CD4-positive, CD25-positive, alpha-beta regulatory T cell (primary cell): ENCODE measurements around the gene TRIM67. TPM values are rescaled to one million over a fixed set of nuclear protein-coding genes. Genes with fewer than 3 reads are reported as not detected.

Experiments
- ATAC-seq, 2 donors: fragments of 150-1000 bp; cut with Tn5 transposase; one replicate each; pipeline ENCODE4 v1.10.0; 2021; ENCODE audit warnings: low read depth in 2 of 2, moderate number of reproducible peaks in 2 of 2, moderate library complexity in 1 of 2
- DNase-seq, 3 donors: peaks; one replicate each; pipeline versions ENCODE4 v3.0.0 to v3.0.0-alpha.2; 2012 to 2022; ENCODE audit warnings: mixed read lengths in 1 of 3
- H3K27ac ChIP-seq: one replicate; pipeline ENCODE4 v1.7.0; 2013; ENCODE audit warnings: mild to moderate bottlenecking, low read length; ENCODE audit not compliant: insufficient read depth, poor library complexity, severe bottlenecking
- H3K27me3 ChIP-seq: one replicate; pipeline ENCODE4 v1.7.0; 2013; ENCODE audit warnings: low read length; ENCODE audit not compliant: control insufficient read depth, insufficient read depth
- H3K36me3 ChIP-seq: one replicate; pipeline ENCODE4 v1.7.0; 2013; ENCODE audit warnings: mild to moderate bottlenecking, low read length, moderate library complexity; ENCODE audit not compliant: control insufficient read depth, insufficient read depth
- H3K4me1 ChIP-seq: 2 replicates; pipeline ENCODE4 v1.7.0; 2013; ENCODE audit warnings: mild to moderate bottlenecking, low read length; ENCODE audit not compliant: insufficient read depth, control insufficient read depth, poor library complexity, severe bottlenecking
- H3K4me3 ChIP-seq: one replicate; pipeline ENCODE4 v1.7.0; 2013; ENCODE audit warnings: low read depth, mild to moderate bottlenecking, low read length, moderate library complexity
- H3K9me3 ChIP-seq, 2 experiments: 1 replicate in 1 of 2; 2 replicates in 1 of 2; pipeline ENCODE4 v1.7.0; 2013; ENCODE audit warnings: low read length in 2 of 2, mild to moderate bottlenecking in 1 of 2, moderate library complexity in 1 of 2; ENCODE audit not compliant: control insufficient read depth in 2 of 2
- H3K27ac Mint-ChIP-seq, 3 donors: one replicate each; pipeline ENCODE4 v1.8.0; 2020 to 2022; ENCODE audit warnings: mild to moderate bottlenecking in 3 of 3, mixed read lengths in 3 of 3, moderate library complexity in 2 of 3
- H3K27me3 Mint-ChIP-seq: one replicate; pipeline ENCODE4 v1.8.0; 2022; ENCODE audit warnings: mild to moderate bottlenecking, mixed read lengths
- H3K36me3 Mint-ChIP-seq: one replicate; pipeline ENCODE4 v1.8.0; 2020; ENCODE audit warnings: mixed read lengths
- H3K4me1 Mint-ChIP-seq, 4 donors: one replicate each; pipeline ENCODE4 v1.8.0; 2020 to 2022; ENCODE audit warnings: mixed read lengths in 4 of 4, mild to moderate bottlenecking in 1 of 4
- H3K4me3 Mint-ChIP-seq, 4 donors: one replicate each; pipeline ENCODE4 v1.8.0; 2020 to 2022; ENCODE audit warnings: mild to moderate bottlenecking in 4 of 4, mixed read lengths in 4 of 4, moderate library complexity in 3 of 4
- H3K9me3 Mint-ChIP-seq, 7 donors: one replicate each; pipeline ENCODE4 v1.8.0; 2020 to 2022; ENCODE audit warnings: mixed read lengths in 7 of 7, mild to moderate bottlenecking in 3 of 7, moderate library complexity in 2 of 7
- polyA plus RNA-seq, 4 donors: library from polyadenylated mRNA; unstranded; fragments of 300-500 nt; fragmentation: Illumina TruSeq; gene quantifications; one replicate each; pipeline ENCODE4 v1.2.3, GENCODE V29; 2021
- total RNA-seq: library from RNA; stranded (reverse); gene quantifications from one replicate; pipeline ENCODE4 v1.2.3, GENCODE V29; 2022

Gene TRIM67
- total and polyA plus RNA-seq, 5 donors from 2014 or later: not detected

GRCh38 chr1:231233735-231234417, 72.0 kb downstream of the TRIM67 start:
- H3K4me3 ChIP-seq: no peak overlapping the region
- H3K4me3 Mint-ChIP-seq: no peak overlapping the region
- no peaks in the 10 kb centered on the region for H3K27me3 Mint-ChIP-seq
- H3K4me1 Mint-ChIP-seq: peaks cover 22 to 77% (median 50%) of the 10 kb centered on the region in 4 donors
- peaks cover 15% of the 10 kb centered on the region for H3K4me1 ChIP-seq
- H3K27ac ChIP-seq: no peak overlapping the region
- H3K36me3 Mint-ChIP-seq: peaks cover 50% of the 10 kb centered on the region
- no peaks in the 10 kb centered on the region for H3K27me3 ChIP-seq
- DNase-seq: no peak
- no peak for ATAC-seq
- H3K9me3 ChIP-seq: no peaks in the 10 kb centered on the region
- no peak overlapping the region for H3K27ac Mint-ChIP-seq
- H3K9me3 Mint-ChIP-seq: no peaks in the 10 kb centered on the region
- peaks cover 56% of the 10 kb centered on the region for H3K36me3 ChIP-seq

GRCh38 chr1:231234506-231234905, 72.6 kb downstream of the TRIM67 start:
- ATAC-seq (no peak), DNase-seq (no peak)
- Histone ChIP-seq H3K4me3 (no peak overlapping the region), H3K27ac (no peak overlapping the region), H3K9me3 (no peaks in the 10 kb centered on the region), H3K4me1 (peaks cover 22% of the 10 kb centered on the region), H3K36me3 (peaks cover 54% of the 10 kb centered on the region), H3K27me3 (no peaks in the 10 kb centered on the region)
- H3K9me3 Mint-ChIP-seq: no peaks in the 10 kb centered on the region
- peaks cover 53% of the 10 kb centered on the region for H3K36me3 Mint-ChIP-seq
- H3K4me3 Mint-ChIP-seq: peak overlapping the region in 1 of 4 donors; percentile 8
- H3K27me3 Mint-ChIP-seq: no peaks in the 10 kb centered on the region
- H3K27ac Mint-ChIP-seq: peak overlapping the region in 2 of 3 donors; percentile 22 to 81
- H3K4me1 Mint-ChIP-seq: peaks cover 28 to 81% (median 53%) of the 10 kb centered on the region in 4 donors

GRCh38 chr1:231235526-231236207, 73.8 kb downstream of the TRIM67 start:
- Histone ChIP-seq H3K9me3 (no peaks in the 10 kb centered on the region), H3K4me3 (no peak overlapping the region), H3K27ac (no peak overlapping the region), H3K4me1 (peaks cover 33% of the 10 kb centered on the region), H3K36me3 (peaks cover 43% of the 10 kb centered on the region), H3K27me3 (no peaks in the 10 kb centered on the region)
- no peak for DNase-seq
- no peak overlapping the region for H3K27ac Mint-ChIP-seq
- no peak overlapping the region for H3K4me3 Mint-ChIP-seq
- no peaks in the 10 kb centered on the region for H3K27me3 Mint-ChIP-seq
- H3K36me3 Mint-ChIP-seq: peaks cover 48% of the 10 kb centered on the region
- no peak for ATAC-seq
- peaks cover 26 to 81% (median 58%) of the 10 kb centered on the region in 4 donors for H3K4me1 Mint-ChIP-seq
- H3K9me3 Mint-ChIP-seq: no peaks in the 10 kb centered on the region

- no peak overlapping the region for H3K27ac ChIP-seq
- ATAC-seq: no peak
- H3K9me3 ChIP-seq: no peaks in the 10 kb centered on the region
- peaks cover 27 to 77% (median 56%) of the 10 kb centered on the region in 4 donors for H3K4me1 Mint-ChIP-seq
- H3K36me3 Mint-ChIP-seq: peaks cover 43% of the 10 kb centered on the region
- H3K4me3 ChIP-seq: no peak overlapping the region
- no peak overlapping the region for H3K27ac Mint-ChIP-seq
- peaks cover 38% of the 10 kb centered on the region for H3K36me3 ChIP-seq
- peak overlapping the region in 1 of 4 donors; percentile 11 for H3K4me3 Mint-ChIP-seq
- H3K4me1 ChIP-seq: peaks cover 32% of the 10 kb centered on the region
- no peaks in the 10 kb centered on the region for H3K9me3 Mint-ChIP-seq
- no peaks in the 10 kb centered on the region for H3K27me3 ChIP-seq
- no peaks in the 10 kb centered on the region for H3K27me3 Mint-ChIP-seq
- DNase-seq: no peak
These were observed 74.3 kb downstream of the TRIM67 start for GRCh38 chr1:231236208-231236591.

- no peak for ATAC-seq
- Mint-ChIP-seq H3K27ac (no peak overlapping the region), H3K27me3 (no peaks in the 10 kb centered on the region), H3K4me3 (peak overlapping the region in 3 of 4 donors; percentile 1 to 65 (median 45)), H3K4me1 (peaks cover 34 to 72% (median 56%) of the 10 kb centered on the region in 4 donors), H3K9me3 (no peaks in the 10 kb centered on the region), H3K36me3 (peaks cover 43% of the 10 kb centered on the region)
- Histone ChIP-seq H3K9me3 (no peaks in the 10 kb centered on the region), H3K4me1 (peaks cover 35% of the 10 kb centered on the region), H3K36me3 (peaks cover 37% of the 10 kb centered on the region), H3K27me3 (no peaks in the 10 kb centered on the region), H3K27ac (no peak overlapping the region), H3K4me3 (peak overlapping the region; percentile 14)
- no peak for DNase-seq
These were observed 75.1 kb downstream of the TRIM67 start for GRCh38 chr1:231236938-231237337.

GRCh38 chr1:231238298-231238697, 76.4 kb downstream of the TRIM67 start:
- no peaks in the 10 kb centered on the region for H3K9me3 Mint-ChIP-seq
- DNase-seq (no peak), ATAC-seq (no peak)
- Histone ChIP-seq H3K4me1 (peaks cover 49% of the 10 kb centered on the region), H3K27me3 (no peaks in the 10 kb centered on the region), H3K4me3 (no peak overlapping the region), H3K9me3 (no peaks in the 10 kb centered on the region), H3K27ac (no peak overlapping the region), H3K36me3 (peaks cover 33% of the 10 kb centered on the region)
- peak overlapping the region in 2 of 3 donors; percentile 55 to 57 for H3K27ac Mint-ChIP-seq
- peaks cover 39 to 75% (median 60%) of the 10 kb centered on the region in 4 donors for H3K4me1 Mint-ChIP-seq
- H3K36me3 Mint-ChIP-seq: peaks cover 33% of the 10 kb centered on the region
- peak overlapping the region in 3 of 4 donors; percentile 22 to 84 (median 42) for H3K4me3 Mint-ChIP-seq
- no peaks in the 10 kb centered on the region for H3K27me3 Mint-ChIP-seq

GRCh38 chr1:231240531-231240882, 78.6 kb downstream of the TRIM67 start:
- DNase-seq (no peak), ATAC-seq (no peak)
- Histone ChIP-seq H3K4me1 (peaks cover 60% of the 10 kb centered on the region), H3K36me3 (peaks cover 32% of the 10 kb centered on the region), H3K9me3 (no peaks in the 10 kb centered on the region), H3K27ac (peak overlapping the region; percentile 78), H3K27me3 (no peaks in the 10 kb centered on the region), H3K4me3 (peak overlapping the region; percentile 95)
- Mint-ChIP-seq H3K9me3 (no peaks in the 10 kb centered on the region), H3K4me1 (peaks cover 37 to 81% (median 65%) of the 10 kb centered on the region in 4 donors), H3K36me3 (peaks cover 29% of the 10 kb centered on the region), H3K4me3 (peak overlapping the region; percentile 96 to 100 (median 98)), H3K27ac (peak overlapping the region; percentile 97 to 98 (median 97)), H3K27me3 (no peaks in the 10 kb centered on the region)
